ENCODE data around the gene EPHB1.
A peak's percentile ranks its signal among the peaks of the same experiment; 100 is the strongest.

Gene EPHB1

GRCh38 chr3:134807189-134807588, 12.1 kb downstream of the EPHB1 start:
- Histone ChIP-seq H3K27ac (ENCODE audit: low read length, poor library complexity, severe bottlenecking) (no peak overlapping the region), H3K4me2 (ENCODE audit: low read length, poor library complexity, severe bottlenecking) (no peak overlapping the region), H3K4me1 (ENCODE audit: control insufficient read depth, insufficient read depth, low read depth, low read length) (peaks cover 7% of the 10 kb centered on the region), H3K23ac (ENCODE audit: low read length in 2 of 2) (no peak overlapping the region), H3K9me3 (ENCODE audit: control insufficient read depth, low read length) (no peaks in the 10 kb centered on the region), H3K14ac (ENCODE audit: low read length in 2 of 2) (no peak overlapping the region), H3K36me3 (ENCODE audit: control insufficient read depth in 1 of 2, insufficient read depth in 2 of 2, low read depth in 1 of 2, low read length in 2 of 2) (peaks cover 0 to 3% of the 10 kb centered on the region in 2 experiments), H3K27me3 (ENCODE audit: control insufficient read depth in 1 of 2, insufficient read depth in 1 of 2, low read length in 2 of 2) (peaks cover 0 to 12% of the 10 kb centered on the region in 2 experiments), H3K4me3 (ENCODE audit: insufficient read depth in 1 of 2, low read depth in 1 of 2, low read length in 2 of 2) (no peak overlapping the region), H2BK120ac (ENCODE audit: low read depth, low read length) (no peak overlapping the region), H4K91ac (ENCODE audit: low read length) (no peak overlapping the region), H3K18ac (ENCODE audit: low read depth in 1 of 2, low read length in 2 of 2) (no peak overlapping the region), H2BK5ac (ENCODE audit: low read depth, low read length, poor library complexity, severe bottlenecking) (no peak overlapping the region), H3K79me1 (replicated peaks; ENCODE audit: low read length, poor library complexity, severe bottlenecking) (peaks cover 6% of the 10 kb centered on the region), H3K9ac (ENCODE audit: low read length) (peak overlapping the region; percentile 5), H2AFZ (ENCODE audit: low read depth, low read length) (no peak overlapping the region), H3K4ac (ENCODE audit: low read depth in 1 of 2, low read length in 2 of 2) (no peak overlapping the region), H2BK12ac (ENCODE audit: low read length in 2 of 2) (no peak overlapping the region), H2BK15ac (ENCODE audit: low read depth, poor library complexity, severe bottlenecking) (no peak overlapping the region), H4K8ac (ENCODE audit: low read length) (no peak overlapping the region), H2AK5ac (ENCODE audit: low read length, severe bottlenecking) (no peak overlapping the region)
- DNase-seq: no peak
- WGBS: 57% methylated on average over 5 of the region's 6 CpGs

- Histone ChIP-seq H4K91ac (ENCODE audit: low read length) (no peak overlapping the region), H3K23ac (ENCODE audit: low read length in 2 of 2) (no peak overlapping the region), H3K27me3 (ENCODE audit: control insufficient read depth in 1 of 2, insufficient read depth in 1 of 2, low read length in 2 of 2) (peaks cover 0 to 12% of the 10 kb centered on the region in 2 experiments), H4K8ac (ENCODE audit: low read length) (no peak overlapping the region), H2BK120ac (ENCODE audit: low read depth, low read length) (no peak overlapping the region), H3K9ac (ENCODE audit: low read length) (no peak overlapping the region), H3K18ac (ENCODE audit: low read depth in 1 of 2, low read length in 2 of 2) (no peak overlapping the region), H3K9me3 (ENCODE audit: control insufficient read depth, low read length) (no peaks in the 10 kb centered on the region), H3K36me3 (ENCODE audit: control insufficient read depth in 1 of 2, insufficient read depth in 2 of 2, low read depth in 1 of 2, low read length in 2 of 2) (peaks cover 0 to 3% of the 10 kb centered on the region in 2 experiments), H2BK5ac (ENCODE audit: low read depth, low read length, poor library complexity, severe bottlenecking) (no peak overlapping the region), H2AFZ (ENCODE audit: low read depth, low read length) (no peak overlapping the region), H3K14ac (ENCODE audit: low read length in 2 of 2) (no peak overlapping the region), H3K27ac (ENCODE audit: low read length, poor library complexity, severe bottlenecking) (no peak overlapping the region), H2AK5ac (ENCODE audit: low read length, severe bottlenecking) (no peak overlapping the region), H2BK15ac (ENCODE audit: low read depth, poor library complexity, severe bottlenecking) (no peak overlapping the region), H3K4me1 (ENCODE audit: control insufficient read depth, insufficient read depth, low read depth, low read length) (peaks cover 7% of the 10 kb centered on the region), H3K4me3 (ENCODE audit: insufficient read depth in 1 of 2, low read depth in 1 of 2, low read length in 2 of 2) (no peak overlapping the region), H2BK12ac (ENCODE audit: low read length in 2 of 2) (no peak overlapping the region), H3K4me2 (ENCODE audit: low read length, poor library complexity, severe bottlenecking) (no peak overlapping the region), H3K4ac (ENCODE audit: low read depth in 1 of 2, low read length in 2 of 2) (no peak overlapping the region), H3K79me1 (replicated peaks; ENCODE audit: low read length, poor library complexity, severe bottlenecking) (peaks cover 5% of the 10 kb centered on the region)
- WGBS: no CpG with 5 or more reads among the region's 1 CpG
- DNase-seq: no peak
Measured at GRCh38 chr3:134808835-134809234, 13.8 kb downstream of the EPHB1 start.

- Histone ChIP-seq H2AFZ (ENCODE audit: low read depth, low read length) (no peak overlapping the region), H3K18ac (ENCODE audit: low read depth in 1 of 2, low read length in 2 of 2) (no peak overlapping the region), H4K8ac (ENCODE audit: low read length) (no peak overlapping the region), H3K9me3 (ENCODE audit: control insufficient read depth, low read length) (no peaks in the 10 kb centered on the region), H3K4me3 (ENCODE audit: insufficient read depth in 1 of 2, low read depth in 1 of 2, low read length in 2 of 2) (no peak overlapping the region), H2BK5ac (ENCODE audit: low read depth, low read length, poor library complexity, severe bottlenecking) (no peak overlapping the region), H3K4me1 (ENCODE audit: control insufficient read depth, insufficient read depth, low read depth, low read length) (peaks cover 7% of the 10 kb centered on the region), H3K27ac (ENCODE audit: low read length, poor library complexity, severe bottlenecking) (no peak overlapping the region), H3K27me3 (ENCODE audit: control insufficient read depth in 1 of 2, insufficient read depth in 1 of 2, low read length in 2 of 2) (peaks cover 0 to 9% of the 10 kb centered on the region in 2 experiments), H3K36me3 (ENCODE audit: control insufficient read depth in 1 of 2, insufficient read depth in 2 of 2, low read depth in 1 of 2, low read length in 2 of 2) (peaks cover 0 to 3% of the 10 kb centered on the region in 2 experiments), H3K23ac (ENCODE audit: low read length in 2 of 2) (no peak overlapping the region), H3K14ac (ENCODE audit: low read length in 2 of 2) (no peak overlapping the region), H2BK15ac (ENCODE audit: low read depth, poor library complexity, severe bottlenecking) (no peak overlapping the region), H2BK120ac (ENCODE audit: low read depth, low read length) (no peak overlapping the region), H3K4ac (ENCODE audit: low read depth in 1 of 2, low read length in 2 of 2) (no peak overlapping the region), H2BK12ac (ENCODE audit: low read length in 2 of 2) (no peak overlapping the region), H3K9ac (ENCODE audit: low read length) (no peak overlapping the region), H4K91ac (ENCODE audit: low read length) (no peak overlapping the region), H3K4me2 (ENCODE audit: low read length, poor library complexity, severe bottlenecking) (no peak overlapping the region), H3K79me1 (replicated peaks; ENCODE audit: low read length, poor library complexity, severe bottlenecking) (peaks cover 9% of the 10 kb centered on the region), H2AK5ac (ENCODE audit: low read length, severe bottlenecking) (no peak overlapping the region)
- no peak for DNase-seq
- WGBS: 40% methylated on average over 5 of the region's 5 CpGs
Measured at GRCh38 chr3:134809427-134810051, 14.5 kb downstream of the EPHB1 start.

- Histone ChIP-seq H3K27ac (ENCODE audit: low read length, poor library complexity, severe bottlenecking) (no peak overlapping the region), H3K4ac (ENCODE audit: low read depth in 1 of 2, low read length in 2 of 2) (no peak overlapping the region), H3K23ac (ENCODE audit: low read length in 2 of 2) (no peak overlapping the region), H2BK120ac (ENCODE audit: low read depth, low read length) (no peak overlapping the region), H3K79me1 (replicated peaks; ENCODE audit: low read length, poor library complexity, severe bottlenecking) (peaks cover 11% of the 10 kb centered on the region), H2BK5ac (ENCODE audit: low read depth, low read length, poor library complexity, severe bottlenecking) (no peak overlapping the region), H3K36me3 (ENCODE audit: control insufficient read depth in 1 of 2, insufficient read depth in 2 of 2, low read depth in 1 of 2, low read length in 2 of 2) (peaks cover 0 to 2% of the 10 kb centered on the region in 2 experiments), H3K9ac (ENCODE audit: low read length) (no peak overlapping the region), H2BK15ac (ENCODE audit: low read depth, poor library complexity, severe bottlenecking) (no peak overlapping the region), H3K4me3 (ENCODE audit: insufficient read depth in 1 of 2, low read depth in 1 of 2, low read length in 2 of 2) (no peak overlapping the region), H3K14ac (ENCODE audit: low read length in 2 of 2) (no peak overlapping the region), H2AFZ (ENCODE audit: low read depth, low read length) (no peak overlapping the region), H3K9me3 (ENCODE audit: control insufficient read depth, low read length) (no peaks in the 10 kb centered on the region), H4K8ac (ENCODE audit: low read length) (no peak overlapping the region), H3K18ac (ENCODE audit: low read depth in 1 of 2, low read length in 2 of 2) (no peak overlapping the region), H3K4me2 (ENCODE audit: low read length, poor library complexity, severe bottlenecking) (no peak overlapping the region), H2BK12ac (ENCODE audit: low read length in 2 of 2) (no peak overlapping the region), H2AK5ac (ENCODE audit: low read length, severe bottlenecking) (no peak overlapping the region), H3K27me3 (ENCODE audit: control insufficient read depth in 1 of 2, insufficient read depth in 1 of 2, low read length in 2 of 2) (peaks cover 0 to 9% of the 10 kb centered on the region in 2 experiments), H4K91ac (ENCODE audit: low read length) (no peak overlapping the region), H3K4me1 (ENCODE audit: control insufficient read depth, insufficient read depth, low read depth, low read length) (peaks cover 7% of the 10 kb centered on the region)
- no peak for DNase-seq
- WGBS: 34% methylated on average over 2 of the region's 2 CpGs
Measured at GRCh38 chr3:134810052-134810435, 15.0 kb downstream of the EPHB1 start.
